CD4-positive, alpha-beta T cell (primary cell): ENCODE measurements around the gene ARHGAP29. TPM values are rescaled to one million over a fixed set of nuclear protein-coding genes. Genes with fewer than 3 reads are reported as not detected.
"Not testable (repeated sequence)": the region's sequence is repeated elsewhere in the genome, so short reads cannot be mapped to it uniquely, and the experiment has no call there.

ENCODE experiments used
- ATAC-seq: fragments of 200-7000 bp; cut with Tn5 transposase; one replicate; pipeline ENCODE4 v1.10.0; 2022; ENCODE audit warnings: mild to moderate bottlenecking; ENCODE audit not compliant: poor library complexity
- CTCF ChIA-PET: fragments of 350-600 bp; sonication (Branson Sonifier 250); formaldehyde crosslinking; loops from one replicate; lab custom pipeline; 2021; ENCODE audit warnings: antibody characterized with exemption, inconsistent platforms; lab: Charles Lee
- POLR2A ChIA-PET: fragments of 350-600 bp; sonication (Branson Sonifier 250); formaldehyde crosslinking; loops from one replicate; lab custom pipeline; 2021; ENCODE audit warnings: antibody characterized with exemption, inconsistent platforms; lab: Charles Lee
- DNase-seq, 14 experiments: peaks; one replicate each; pipeline ENCODE4 v3.0.0-alpha.2; 2013 to 2020; ENCODE audit warnings: mixed read lengths in 2 of 14
- H3K27ac ChIP-seq, 2 donors: one replicate each; pipeline versions ENCODE4 v1.5.1 to v1.7.0; 2013; ENCODE audit warnings: low read length in 2 of 2, low read depth in 1 of 2, mild to moderate bottlenecking in 1 of 2
- H3K27me3 ChIP-seq, 2 experiments: 1 replicate in 1 of 2; 2 replicates in 1 of 2; pipeline versions ENCODE4 v1.6.1 to v1.7.0; 2013; ENCODE audit warnings: low read length in 2 of 2, control low read depth in 1 of 2, mild to moderate bottlenecking in 1 of 2, moderate library complexity in 1 of 2; ENCODE audit not compliant: insufficient read depth in 2 of 2, control insufficient read depth in 1 of 2
- H3K36me3 ChIP-seq: one replicate; pipeline ENCODE4 v1.6.1; 2013; ENCODE audit warnings: low read length, control low read depth; ENCODE audit not compliant: insufficient read depth
- H3K4me1 ChIP-seq: one replicate; pipeline ENCODE4 v1.6.1; 2013; ENCODE audit warnings: low read length, control low read depth; ENCODE audit not compliant: insufficient read depth
- H3K4me3 ChIP-seq: one replicate; pipeline ENCODE4 v1.5.1; 2013; ENCODE audit warnings: mild to moderate bottlenecking, low read length, moderate library complexity
- H3K9me3 ChIP-seq, 2 experiments: 1 replicate in 1 of 2; 2 replicates in 1 of 2; pipeline versions ENCODE4 v1.6.1 to v1.7.0; 2013; ENCODE audit warnings: low read length in 2 of 2, mild to moderate bottlenecking in 2 of 2, control low read depth in 1 of 2, moderate library complexity in 1 of 2; ENCODE audit not compliant: control insufficient read depth in 1 of 2, insufficient read depth in 1 of 2
- H3K27ac Mint-ChIP-seq: one replicate; pipeline ENCODE4 v1.8.0; 2020; ENCODE audit warnings: mixed read lengths
- H3K27me3 Mint-ChIP-seq: one replicate; pipeline ENCODE4 v1.8.0; 2021; ENCODE audit warnings: mixed read lengths
- H3K36me3 Mint-ChIP-seq: one replicate; pipeline ENCODE4 v1.8.0; 2021; ENCODE audit warnings: low read depth, mixed read lengths
- H3K4me1 Mint-ChIP-seq: one replicate; pipeline ENCODE4 v1.8.0; 2021; ENCODE audit warnings: low read depth, mixed read lengths
- H3K4me3 Mint-ChIP-seq: one replicate; pipeline ENCODE4 v1.8.0; 2020; ENCODE audit warnings: mild to moderate bottlenecking, mixed read lengths
- H3K9me3 Mint-ChIP-seq: one replicate; pipeline ENCODE4 v1.8.0; 2020; ENCODE audit warnings: mixed read lengths
- intact Hi-C, 2 experiments: fragments of 100-400 bp; cut with DNase I in 1 of 2; cut with micrococcal nuclease in 1 of 2; formaldehyde crosslinking; loops; one replicate each; pipeline versions ENCODE4 v1.15.1 to v1.9.0; 2023 to 2025; cut with DNase I, micrococcal nuclease
- total RNA-seq, 174 experiments: library from RNA in 2 of 174; stranded (reverse) in 2 of 174; gene quantifications; one replicate each; pipeline ENCODE4 v1.2.3 and lab custom pipeline; 2021 to 2026
- TF ChIP-seq, protein P1 (sequence below): fragments of 200-600 bp; IDR thresholded peaks from one replicate; pipeline ENCODE4 v1.8.0; 2022; ENCODE audit warnings: antibody characterized with exemption, mild to moderate bottlenecking

The ARHGAP29 gene
- total RNA-seq, 2 experiments from 2014 or later, result not detected

DNA sequence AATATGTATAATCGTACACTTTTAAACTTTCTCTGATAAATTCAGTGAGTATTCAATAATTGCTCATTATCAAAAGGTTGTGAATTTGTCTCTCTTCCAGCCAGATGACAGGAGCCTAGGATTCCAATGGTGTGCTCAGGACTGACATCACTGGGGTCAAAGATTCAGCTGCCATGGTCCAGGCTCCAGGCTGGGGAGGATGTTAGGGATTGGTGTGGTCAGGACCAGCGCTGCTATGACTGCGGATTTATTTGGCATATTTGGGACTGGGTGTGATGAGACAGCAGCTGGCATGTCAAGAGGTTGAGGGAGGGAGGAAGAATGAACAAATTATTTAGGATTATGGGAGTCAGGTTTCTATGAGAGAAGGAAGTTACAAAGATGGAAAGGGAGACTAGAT, 68.3 kb downstream of the ARHGAP29 start:
- H3K27ac ChIP-seq, result no peak overlapping the region
- DNase-seq (no peak), ATAC-seq (no peak)
- Mint-ChIP-seq H3K27ac (no peak overlapping the region), H3K9me3 (no peaks in the 10 kb centered on the region), H3K4me3 (no peak overlapping the region), H3K27me3 (peaks cover 18% of the 10 kb centered on the region), H3K36me3 (no peaks in the 10 kb centered on the region), H3K4me1 (no peaks in the 10 kb centered on the region)
- CTCF ChIA-PET, result no interaction called here
- no peaks in the 10 kb centered on the region for H3K9me3 ChIP-seq
- TF ChIP-seq, protein P1, sequence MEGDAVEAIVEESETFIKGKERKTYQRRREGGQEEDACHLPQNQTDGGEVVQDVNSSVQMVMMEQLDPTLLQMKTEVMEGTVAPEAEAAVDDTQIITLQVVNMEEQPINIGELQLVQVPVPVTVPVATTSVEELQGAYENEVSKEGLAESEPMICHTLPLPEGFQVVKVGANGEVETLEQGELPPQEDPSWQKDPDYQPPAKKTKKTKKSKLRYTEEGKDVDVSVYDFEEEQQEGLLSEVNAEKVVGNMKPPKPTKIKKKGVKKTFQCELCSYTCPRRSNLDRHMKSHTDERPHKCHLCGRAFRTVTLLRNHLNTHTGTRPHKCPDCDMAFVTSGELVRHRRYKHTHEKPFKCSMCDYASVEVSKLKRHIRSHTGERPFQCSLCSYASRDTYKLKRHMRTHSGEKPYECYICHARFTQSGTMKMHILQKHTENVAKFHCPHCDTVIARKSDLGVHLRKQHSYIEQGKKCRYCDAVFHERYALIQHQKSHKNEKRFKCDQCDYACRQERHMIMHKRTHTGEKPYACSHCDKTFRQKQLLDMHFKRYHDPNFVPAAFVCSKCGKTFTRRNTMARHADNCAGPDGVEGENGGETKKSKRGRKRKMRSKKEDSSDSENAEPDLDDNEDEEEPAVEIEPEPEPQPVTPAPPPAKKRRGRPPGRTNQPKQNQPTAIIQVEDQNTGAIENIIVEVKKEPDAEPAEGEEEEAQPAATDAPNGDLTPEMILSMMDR, result no peak
- H3K4me3 ChIP-seq, result no peak overlapping the region
- H3K27me3 ChIP-seq, result peaks cover 0 to 5% of the 10 kb centered on the region in 2 experiments
- H3K4me1 ChIP-seq, result no peaks in the 10 kb centered on the region
- POLR2A ChIA-PET, result no interaction called here
- no peaks in the 10 kb centered on the region for H3K36me3 ChIP-seq
- intact Hi-C loops, result no loop called here

DNA sequence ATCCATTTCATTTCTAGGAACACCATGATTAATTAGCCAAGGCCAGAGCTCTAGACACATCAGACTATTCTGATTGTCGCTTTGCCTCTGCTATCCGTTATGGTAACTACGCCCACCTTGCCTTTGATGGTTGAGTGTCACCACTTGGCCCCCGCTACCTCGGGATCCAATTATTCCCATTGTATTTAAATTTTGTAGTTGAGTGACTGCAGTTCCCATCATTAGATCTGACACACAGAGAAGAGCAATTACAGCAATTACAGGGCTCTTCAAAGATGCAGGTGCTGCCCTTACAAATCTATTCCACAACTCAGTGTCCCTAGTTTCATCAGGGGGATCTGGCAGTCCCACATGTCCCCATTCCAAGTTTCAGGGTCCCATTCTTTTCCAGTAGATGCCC, 71.5 kb downstream of the ARHGAP29 start:
- ATAC-seq, result no peak
- Mint-ChIP-seq H3K27ac (no peak overlapping the region), H3K9me3 (no peaks in the 10 kb centered on the region), H3K27me3 (peaks cover 27% of the 10 kb centered on the region), H3K4me1 (no peaks in the 10 kb centered on the region), H3K4me3 (no peak overlapping the region), H3K36me3 (no peaks in the 10 kb centered on the region)
- Histone ChIP-seq H3K4me1 (no peaks in the 10 kb centered on the region), H3K27me3 (no peaks in the 10 kb centered on the region), H3K36me3 (no peaks in the 10 kb centered on the region), H3K27ac (no peak overlapping the region), H3K4me3 (no peak overlapping the region), H3K9me3 (no peaks in the 10 kb centered on the region)
- DNase-seq, result no peak
- CTCF ChIA-PET, result no interaction called here
- TF ChIP-seq, protein P1, result no peak
- intact Hi-C loops, result no loop called here
- POLR2A ChIA-PET, result no interaction called here

DNA sequence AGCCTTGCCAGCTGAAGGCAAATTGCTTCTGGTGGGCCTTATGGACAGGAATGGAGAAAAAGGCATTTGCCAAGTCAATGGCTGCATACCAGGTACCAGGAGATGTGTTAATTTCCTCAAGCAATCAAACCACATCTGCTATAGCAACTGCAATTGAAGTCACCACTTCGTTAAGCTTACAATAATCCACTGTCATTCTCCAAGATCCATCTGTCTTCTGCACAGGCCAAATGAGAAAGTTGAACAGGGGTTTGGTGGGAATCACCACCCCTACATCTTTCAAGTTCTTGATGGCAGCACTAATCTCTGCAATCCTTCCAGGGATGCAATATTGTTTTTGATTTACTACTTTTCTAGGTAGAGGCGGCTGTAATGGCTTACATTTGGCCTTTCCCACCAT, 72.5 kb downstream of the ARHGAP29 start:
- H3K9me3 Mint-ChIP-seq, H3K9me3 ChIP-seq, H3K4me3 Mint-ChIP-seq, CTCF ChIA-PET, H3K4me1 ChIP-seq, H3K36me3 Mint-ChIP-seq, H3K27me3 ChIP-seq, H3K4me3 ChIP-seq, H3K4me1 Mint-ChIP-seq, ATAC-seq, H3K27ac Mint-ChIP-seq, POLR2A ChIA-PET, intact Hi-C loops, DNase-seq, H3K36me3 ChIP-seq, H3K27ac ChIP-seq: not testable (repeated sequence)
- peaks cover 23% of the 10 kb centered on the region for H3K27me3 Mint-ChIP-seq

DNA sequence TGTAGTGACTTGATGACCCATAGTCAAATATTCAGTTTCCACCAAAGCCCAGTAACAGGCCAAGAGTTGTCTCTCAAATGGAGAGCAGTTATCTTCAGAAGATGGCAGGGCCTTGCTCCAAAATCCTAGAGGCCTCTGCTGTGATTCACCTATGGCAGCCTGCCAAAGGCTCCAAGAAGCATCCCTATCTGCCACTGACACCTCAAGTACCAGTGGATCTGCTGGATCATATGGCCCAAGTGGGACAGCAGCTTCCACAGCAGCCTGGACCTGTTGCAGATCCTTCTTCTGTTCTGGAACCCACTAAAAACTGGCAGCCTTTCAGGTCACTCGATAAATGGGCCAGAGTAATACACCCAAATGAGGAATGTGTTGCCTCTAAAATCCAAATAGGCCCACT, 73.3 kb downstream of the ARHGAP29 start:
- peaks cover 18% of the 10 kb centered on the region for H3K27me3 Mint-ChIP-seq
- POLR2A ChIA-PET, H3K9me3 ChIP-seq, H3K27me3 ChIP-seq, H3K4me3 Mint-ChIP-seq, H3K9me3 Mint-ChIP-seq, H3K36me3 Mint-ChIP-seq, H3K4me1 ChIP-seq, H3K27ac ChIP-seq, ATAC-seq, intact Hi-C loops, DNase-seq, H3K4me1 Mint-ChIP-seq, H3K27ac Mint-ChIP-seq, H3K36me3 ChIP-seq, CTCF ChIA-PET, H3K4me3 ChIP-seq: not testable (repeated sequence)

DNA sequence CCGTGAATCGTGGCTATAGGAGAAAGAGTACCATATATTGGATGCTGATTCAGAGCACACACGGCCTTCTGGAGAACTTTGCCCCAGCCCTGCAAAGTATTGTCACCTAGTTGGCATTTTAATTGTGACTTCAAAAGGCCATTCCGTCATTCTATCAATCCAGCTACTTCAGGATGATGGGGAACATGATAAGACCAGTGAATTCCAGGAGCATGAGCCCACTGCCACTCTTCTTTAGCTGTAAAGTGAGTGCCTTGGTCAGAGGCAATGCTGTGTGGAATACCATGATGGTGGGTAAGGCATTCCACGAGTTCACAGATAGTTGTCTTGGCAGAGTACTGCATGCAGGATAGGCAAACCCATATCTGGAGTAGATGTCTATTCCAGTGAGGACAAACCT, 74.1 kb downstream of the ARHGAP29 start:
- H3K27ac Mint-ChIP-seq, H3K9me3 Mint-ChIP-seq, intact Hi-C loops, H3K4me3 Mint-ChIP-seq, H3K36me3 Mint-ChIP-seq, H3K4me1 ChIP-seq, POLR2A ChIA-PET, H3K27ac ChIP-seq, DNase-seq, ATAC-seq, H3K9me3 ChIP-seq, H3K4me1 Mint-ChIP-seq, H3K4me3 ChIP-seq, CTCF ChIA-PET, H3K27me3 ChIP-seq, H3K36me3 ChIP-seq: not testable (repeated sequence)
- H3K27me3 Mint-ChIP-seq, result peaks cover 18% of the 10 kb centered on the region
